ENCODE measurements around the gene TNIK. TPM values are rescaled to one million over a fixed set of nuclear protein-coding genes. Genes with fewer than 3 reads are reported as not detected.

The TNIK gene
- polyA plus RNA-seq, 1 donor from 2014 or later: 19.3 TPM

- Histone ChIP-seq H4K20me1 (ENCODE audit: insufficient read depth) (no peaks in the 10 kb centered on the region), H3K9me2 (ENCODE audit: insufficient read depth, low read length) (no peaks in the 10 kb centered on the region), H3F3A (ENCODE audit: insufficient read depth, low read length, poor library complexity, severe bottlenecking) (no peaks in the 10 kb centered on the region), H3K4me3 (ENCODE audit: low read length) (no peak overlapping the region), H2AFZ (ENCODE audit: low read depth, low read length) (no peak overlapping the region), H3K9me3 (ENCODE audit: low read length) (no peaks in the 10 kb centered on the region), H3K36me3 (ENCODE audit: insufficient read depth, low read length) (no peaks in the 10 kb centered on the region), H3K27me3 (ENCODE audit: insufficient read depth, low read depth, low read length) (no peaks in the 10 kb centered on the region), H3K9ac (ENCODE audit: low read length) (no peak overlapping the region), H3K27ac (ENCODE audit: low read length) (no peak overlapping the region), H3K79me2 (replicated peaks; ENCODE audit: insufficient read depth, low read length) (no peaks in the 10 kb centered on the region), H3K4me2 (ENCODE audit: low read length) (no peak overlapping the region)
- TF ChIP-seq TAF1 (IDR thresholded peaks at IDR 0.05; ENCODE audit: low read depth): no peak
- no peak for TF ChIP-seq CTCF (IDR thresholded peaks at IDR 0.05; ENCODE audit: poor library complexity, severe bottlenecking)
- TF ChIP-seq REST (IDR thresholded peaks at IDR 0.05; ENCODE audit: borderline replicate concordance): no peak
- no peak for TF ChIP-seq EZH2 (IDR thresholded peaks at IDR 0.05; ENCODE audit: borderline replicate concordance, insufficient read depth, low read length, poor library complexity, severe bottlenecking)
- TF ChIP-seq SMC3 (conservative IDR thresholded peaks at IDR 0.05; ENCODE audit: poor library complexity): no peak
- TF ChIP-seq RAD21 (conservative IDR thresholded peaks at IDR 0.05): no peak
- no peak for TF ChIP-seq MXI1 (conservative IDR thresholded peaks at IDR 0.05; ENCODE audit: poor library complexity, severe bottlenecking)
- no peak for TF ChIP-seq POLR2AphosphoS5 (IDR thresholded peaks at IDR 0.05)
- TF ChIP-seq EP300 (conservative IDR thresholded peaks at IDR 0.05; ENCODE audit: poor library complexity, severe bottlenecking): no peak
Measured at GRCh38 chr3:171225708-171226107, 234.5 kb downstream of the TNIK start.

- no peak overlapping the region for H3K4me2 ChIP-seq (ENCODE audit: low read length)
- H3K9me2 ChIP-seq (ENCODE audit: insufficient read depth, low read length): no peaks in the 10 kb centered on the region
- H3K4me3 ChIP-seq (ENCODE audit: low read length): no peak overlapping the region
- H4K20me1 ChIP-seq (ENCODE audit: insufficient read depth): no peaks in the 10 kb centered on the region
- H3K36me3 ChIP-seq (ENCODE audit: insufficient read depth, low read length): no peaks in the 10 kb centered on the region
- H3K27me3 ChIP-seq (ENCODE audit: insufficient read depth, low read depth, low read length): no peaks in the 10 kb centered on the region
- no peak overlapping the region for H2AFZ ChIP-seq (ENCODE audit: low read depth, low read length)
- TF ChIP-seq SMC3 (conservative IDR thresholded peaks at IDR 0.05; ENCODE audit: poor library complexity): no peak
- TF ChIP-seq EP300 (conservative IDR thresholded peaks at IDR 0.05; ENCODE audit: poor library complexity, severe bottlenecking): no peak
- TF ChIP-seq RAD21 (conservative IDR thresholded peaks at IDR 0.05): no peak
- no peak for TF ChIP-seq TAF1 (IDR thresholded peaks at IDR 0.05; ENCODE audit: low read depth)
- TF ChIP-seq CTCF (IDR thresholded peaks at IDR 0.05; ENCODE audit: poor library complexity, severe bottlenecking): no peak
- no peak for TF ChIP-seq EZH2 (IDR thresholded peaks at IDR 0.05; ENCODE audit: borderline replicate concordance, insufficient read depth, low read length, poor library complexity, severe bottlenecking)
- TF ChIP-seq REST (IDR thresholded peaks at IDR 0.05; ENCODE audit: borderline replicate concordance): no peak
- TF ChIP-seq MXI1 (conservative IDR thresholded peaks at IDR 0.05; ENCODE audit: poor library complexity, severe bottlenecking): no peak
- TF ChIP-seq POLR2AphosphoS5 (IDR thresholded peaks at IDR 0.05): no peak
- H3K79me2 ChIP-seq (replicated peaks; ENCODE audit: insufficient read depth, low read length): no peaks in the 10 kb centered on the region
- H3K9me3 ChIP-seq (ENCODE audit: low read length): no peaks in the 10 kb centered on the region
- H3K9ac ChIP-seq (ENCODE audit: low read length): no peak overlapping the region
- no peaks in the 10 kb centered on the region for H3F3A ChIP-seq (ENCODE audit: insufficient read depth, low read length, poor library complexity, severe bottlenecking)
- H3K27ac ChIP-seq (ENCODE audit: low read length): no peak overlapping the region
Measured at GRCh38 chr3:171225165-171225564, 235.0 kb downstream of the TNIK start.
